Nephron (organoid): ENCODE data around the gene MAGED2.
"Not testable (repeated sequence)": the region's sequence is repeated elsewhere in the genome, so short reads cannot be mapped to it uniquely, and the experiment has no call there.

Experiments
- H3K27ac Mint-ChIP-seq, 3 experiments: 2 replicates each; pipeline ENCODE4 v1.8.0; 2020; ENCODE audit warnings: mixed read lengths in 3 of 3, mild to moderate bottlenecking in 2 of 3, moderate library complexity in 1 of 3
- H3K27me3 Mint-ChIP-seq: 2 replicates; pipeline ENCODE4 v1.8.0; 2021; ENCODE audit warnings: low read depth, mild to moderate bottlenecking, moderate library complexity, mixed read lengths
- H3K36me3 Mint-ChIP-seq: 2 replicates; pipeline ENCODE4 v1.8.0; 2020; ENCODE audit warnings: low read depth, mixed read lengths
- H3K4me1 Mint-ChIP-seq: 2 replicates; pipeline ENCODE4 v1.8.0; 2020; ENCODE audit warnings: mixed read lengths
- H3K4me3 Mint-ChIP-seq, 3 experiments: 2 replicates each; pipeline ENCODE4 v1.8.0; 2020; ENCODE audit warnings: mild to moderate bottlenecking in 3 of 3, mixed read lengths in 3 of 3, moderate library complexity in 2 of 3
- H3K9me3 Mint-ChIP-seq: 2 replicates; pipeline ENCODE4 v1.8.0; 2020; ENCODE audit warnings: mixed read lengths
- CTCF ChIP-seq, 3 experiments: fragments of 200-600 bp; sonication (generic); IDR thresholded peaks; one replicate each; pipeline ENCODE4 v1.5.0; 2021; ENCODE audit warnings: antibody characterized with exemption in 3 of 3; ENCODE audit not compliant: unreplicated experiment in 3 of 3

MAGED2 gene

GRCh38 chrX:54785901-54786300 lies 21.6 kb upstream of the MAGED2 start:
- Mint-ChIP-seq H3K4me1 (peaks cover 12% of the 10 kb centered on the region), H3K4me3 (no peak overlapping the region), H3K27ac (no peak overlapping the region), H3K27me3 (no peaks in the 10 kb centered on the region), H3K9me3 (peaks cover 29% of the 10 kb centered on the region), H3K36me3 (no peaks in the 10 kb centered on the region)
- no peak for TF ChIP-seq CTCF (IDR thresholded peaks at IDR 0.05; ENCODE audit: unreplicated experiment in 3 of 3)

DNA sequence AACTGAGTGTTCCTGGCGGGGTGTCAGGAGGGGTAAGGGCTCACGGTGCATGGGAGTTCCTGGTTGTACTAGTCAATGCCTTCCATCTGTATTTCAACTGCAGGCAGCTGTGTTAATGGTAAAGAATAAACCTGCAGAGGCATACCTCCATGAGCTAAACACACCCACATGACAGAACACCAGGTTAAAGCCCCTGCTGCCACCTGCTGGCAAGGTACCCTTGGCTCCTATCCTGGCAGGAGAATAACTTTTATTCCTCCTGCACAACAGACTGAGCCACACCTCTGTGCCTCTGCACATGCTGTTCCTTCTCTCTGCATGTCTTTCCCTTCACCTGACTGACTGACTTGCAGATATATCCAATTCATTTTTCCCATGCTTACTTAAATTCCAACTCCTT lies 20.6 kb upstream of the MAGED2 start:
- TF ChIP-seq CTCF (IDR thresholded peaks at IDR 0.05; ENCODE audit: unreplicated experiment in 3 of 3), result no peak
- Mint-ChIP-seq H3K9me3 (peaks cover 25% of the 10 kb centered on the region), H3K27me3 (no peaks in the 10 kb centered on the region), H3K4me3 (no peak overlapping the region), H3K27ac (no peak overlapping the region), H3K36me3 (no peaks in the 10 kb centered on the region), H3K4me1 (peaks cover 18% of the 10 kb centered on the region)

DNA sequence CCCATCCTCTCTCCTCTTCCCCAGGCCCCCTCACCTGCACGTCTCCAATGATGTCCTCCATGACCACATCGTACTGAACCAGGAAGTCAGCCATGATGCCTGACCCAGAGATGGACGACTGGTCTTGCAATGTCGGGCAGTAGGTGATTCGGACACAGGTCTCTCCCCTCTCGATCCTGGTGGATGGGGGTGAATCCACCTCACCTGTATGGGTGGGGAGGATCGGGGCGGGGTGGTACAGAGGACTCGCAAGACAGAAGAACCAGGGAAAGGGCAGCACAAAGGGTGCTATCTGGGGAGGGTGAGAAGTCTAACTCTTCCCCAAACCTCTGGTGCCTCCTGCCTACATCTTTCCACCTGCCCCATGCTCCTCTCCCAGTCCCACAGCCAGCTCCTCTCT lies 19.1 kb upstream of the MAGED2 start:
- Mint-ChIP-seq H3K27me3 (no peaks in the 10 kb centered on the region), H3K4me1 (peaks cover 20% of the 10 kb centered on the region), H3K27ac (peak overlapping the region in 2 of 3 experiments; percentile 77 to 93), H3K36me3 (no peaks in the 10 kb centered on the region), H3K9me3 (peaks cover 17% of the 10 kb centered on the region), H3K4me3 (no peak overlapping the region)
- TF ChIP-seq CTCF (IDR thresholded peaks at IDR 0.05; ENCODE audit: unreplicated experiment in 3 of 3), result no peak

GRCh38 chrX:54789405-54789804 lies 18.1 kb upstream of the MAGED2 start:
- H3K4me1 Mint-ChIP-seq, result peaks cover 25% of the 10 kb centered on the region
- peaks cover 14% of the 10 kb centered on the region for H3K9me3 Mint-ChIP-seq

DNA sequence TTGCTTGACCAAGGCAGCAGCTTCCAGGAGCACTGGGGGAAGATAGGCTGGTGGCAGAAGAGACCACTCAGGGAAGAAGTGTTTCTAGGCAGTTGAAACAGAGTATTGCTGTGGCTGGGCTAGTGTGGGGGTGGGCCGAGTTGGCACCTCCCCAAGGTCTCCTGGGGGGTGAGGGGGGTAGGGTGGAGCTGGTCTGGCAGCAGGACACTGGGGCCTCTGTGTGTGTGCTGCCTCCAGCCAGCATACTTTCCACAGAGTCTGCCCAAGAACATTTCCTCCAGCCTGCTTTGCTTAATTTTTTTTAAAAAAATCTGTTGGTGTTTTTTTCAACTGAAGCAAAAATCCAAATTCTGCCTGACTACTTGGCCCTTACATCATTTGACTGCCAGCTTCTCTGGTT lies 13.5 kb upstream of the MAGED2 start:
- H3K27me3 Mint-ChIP-seq, result no peaks in the 10 kb centered on the region
- no peak overlapping the region for H3K4me3 Mint-ChIP-seq
- no peak for TF ChIP-seq CTCF (IDR thresholded peaks at IDR 0.05; ENCODE audit: unreplicated experiment in 3 of 3)
- H3K27ac Mint-ChIP-seq, result peak overlapping the region in 2 of 3 experiments; percentile 60 to 83
- no peaks in the 10 kb centered on the region for H3K9me3 Mint-ChIP-seq
- peaks cover 17% of the 10 kb centered on the region for H3K4me1 Mint-ChIP-seq
- H3K36me3 Mint-ChIP-seq, result no peaks in the 10 kb centered on the region

More at GRCh38 chrX:54789405-54789804, 18.1 kb upstream of the MAGED2 start:
- peak overlapping the region; percentile 77 to 93 (median 88) for H3K27ac Mint-ChIP-seq
- H3K36me3 Mint-ChIP-seq, H3K27me3 Mint-ChIP-seq, H3K4me3 Mint-ChIP-seq: not testable (repeated sequence)

GRCh38 chrX:54794795-54795194 lies 12.8 kb upstream of the MAGED2 start:
- no peak for TF ChIP-seq CTCF (IDR thresholded peaks at IDR 0.05; ENCODE audit: unreplicated experiment in 3 of 3)
- H3K9me3 Mint-ChIP-seq, result no peaks in the 10 kb centered on the region
- H3K4me3 Mint-ChIP-seq, result no peak overlapping the region
- H3K36me3 Mint-ChIP-seq, result no peaks in the 10 kb centered on the region
- H3K27ac Mint-ChIP-seq, result peak overlapping the region in 2 of 3 experiments; percentile 60 to 83
- H3K27me3 Mint-ChIP-seq, result no peaks in the 10 kb centered on the region
- peaks cover 13% of the 10 kb centered on the region for H3K4me1 Mint-ChIP-seq
